Measurements from ENCODE around the gene HSPA2. TPM values are rescaled to one million over a fixed set of nuclear protein-coding genes. Genes with fewer than 3 reads are reported as not detected.

HSPA2 gene
- total RNA-seq, 2 experiments from 2014 or later = 1.5 to 1.9 TPM

DNA sequence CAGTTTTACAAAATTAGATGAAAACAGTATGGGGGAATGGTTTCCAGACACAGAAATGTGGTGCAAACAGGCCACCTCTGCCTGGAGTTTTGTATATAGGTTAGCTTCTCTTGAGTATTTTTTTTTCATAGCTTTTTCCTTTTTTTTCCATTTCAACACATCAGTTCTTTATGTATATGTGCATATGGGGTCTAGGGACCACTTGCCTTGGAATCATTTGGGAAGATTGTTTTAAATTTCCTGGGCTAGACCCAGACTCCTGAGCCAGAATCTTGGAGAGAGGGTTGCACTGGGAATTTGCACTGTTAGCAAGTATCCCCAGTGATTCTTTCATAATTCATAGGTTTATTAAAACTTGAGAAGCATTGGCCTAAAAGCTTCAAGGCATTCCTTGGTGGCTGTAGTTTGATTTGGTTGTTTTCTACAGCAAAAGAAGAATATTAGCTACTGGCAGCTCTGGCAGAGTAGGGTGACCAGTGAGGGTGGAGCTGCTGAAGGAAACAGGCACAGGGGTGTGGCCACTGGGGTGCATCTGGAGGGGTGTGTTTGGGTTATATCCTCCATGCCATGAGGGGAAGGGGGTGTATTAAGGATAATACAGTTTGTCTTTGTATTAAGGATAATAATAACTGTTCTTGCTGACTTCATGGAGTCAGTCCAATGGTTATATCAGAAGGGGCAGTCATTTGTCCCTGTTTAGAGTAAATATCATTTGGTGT lies 32.0 kb downstream of the HSPA2 start:
- ChIA-PET CTCF (interaction anchor here (0.6 kb wide), 1 partner anchor 12 kb away, joined by 3 read pairs; no protein-coding TSS in a partner anchor), POLR2A (no interaction called here)
- no peak for DNase-seq
- no peaks in the 10 kb centered on the region for H3K9me3 Mint-ChIP-seq
- Histone ChIP-seq H3K27ac (ENCODE audit: low read depth in 1 of 2, low read length in 2 of 2) (no peak overlapping the region), H3K27me3 (ENCODE audit: control insufficient read depth in 1 of 2, insufficient read depth in 2 of 2, low read length in 2 of 2) (no peaks in the 10 kb centered on the region), H3K36me3 (ENCODE audit: insufficient read depth, low read length) (no peaks in the 10 kb centered on the region), H3K4me1 (ENCODE audit: insufficient read depth, low read length) (no peaks in the 10 kb centered on the region), H3K9me3 (ENCODE audit: control insufficient read depth in 1 of 2, insufficient read depth in 1 of 2, low read length in 2 of 2) (no peaks in the 10 kb centered on the region), H3K4me3 (ENCODE audit: low read length) (no peak overlapping the region)
- no peaks in the 10 kb centered on the region for H3K36me3 Mint-ChIP-seq (ENCODE audit: low read depth)
- TF ChIP-seq, protein P1, sequence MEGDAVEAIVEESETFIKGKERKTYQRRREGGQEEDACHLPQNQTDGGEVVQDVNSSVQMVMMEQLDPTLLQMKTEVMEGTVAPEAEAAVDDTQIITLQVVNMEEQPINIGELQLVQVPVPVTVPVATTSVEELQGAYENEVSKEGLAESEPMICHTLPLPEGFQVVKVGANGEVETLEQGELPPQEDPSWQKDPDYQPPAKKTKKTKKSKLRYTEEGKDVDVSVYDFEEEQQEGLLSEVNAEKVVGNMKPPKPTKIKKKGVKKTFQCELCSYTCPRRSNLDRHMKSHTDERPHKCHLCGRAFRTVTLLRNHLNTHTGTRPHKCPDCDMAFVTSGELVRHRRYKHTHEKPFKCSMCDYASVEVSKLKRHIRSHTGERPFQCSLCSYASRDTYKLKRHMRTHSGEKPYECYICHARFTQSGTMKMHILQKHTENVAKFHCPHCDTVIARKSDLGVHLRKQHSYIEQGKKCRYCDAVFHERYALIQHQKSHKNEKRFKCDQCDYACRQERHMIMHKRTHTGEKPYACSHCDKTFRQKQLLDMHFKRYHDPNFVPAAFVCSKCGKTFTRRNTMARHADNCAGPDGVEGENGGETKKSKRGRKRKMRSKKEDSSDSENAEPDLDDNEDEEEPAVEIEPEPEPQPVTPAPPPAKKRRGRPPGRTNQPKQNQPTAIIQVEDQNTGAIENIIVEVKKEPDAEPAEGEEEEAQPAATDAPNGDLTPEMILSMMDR (IDR thresholded peaks at IDR 0.05) = no peak
- no peak for ATAC-seq (ENCODE audit: poor library complexity)
- intact Hi-C loops (cut with DNase I, micrococcal nuclease) = no loop called here
- H3K4me1 Mint-ChIP-seq (ENCODE audit: low read depth) = no peaks in the 10 kb centered on the region
- no peaks in the 10 kb centered on the region for H3K27me3 Mint-ChIP-seq
- no peak overlapping the region for H3K27ac Mint-ChIP-seq
- no peak overlapping the region for H3K4me3 Mint-ChIP-seq

DNA sequence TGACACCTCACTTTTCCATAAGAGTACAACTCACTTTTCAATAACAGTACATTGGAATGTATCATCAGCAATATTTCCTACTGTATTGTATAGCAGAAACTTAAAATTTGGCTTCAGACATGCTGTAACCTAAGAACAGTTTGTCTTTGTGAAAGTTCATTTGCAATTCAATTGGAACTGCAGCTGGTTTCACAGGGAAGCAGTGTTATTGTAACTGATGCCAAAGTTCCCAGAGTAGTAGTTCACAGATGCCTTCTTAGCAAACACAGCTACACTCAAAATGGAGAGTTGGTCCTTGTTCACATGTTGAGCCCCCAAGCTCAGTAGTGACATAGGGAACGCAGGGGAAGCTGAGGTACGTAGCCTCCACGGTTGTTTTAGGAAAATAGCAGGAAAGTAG lies 32.6 kb downstream of the HSPA2 start:
- DNase-seq = no peak
- no peaks in the 10 kb centered on the region for H3K4me1 Mint-ChIP-seq (ENCODE audit: low read depth)
- Histone ChIP-seq H3K27ac (ENCODE audit: low read depth in 1 of 2, low read length in 2 of 2) (no peak overlapping the region), H3K9me3 (ENCODE audit: control insufficient read depth in 1 of 2, insufficient read depth in 1 of 2, low read length in 2 of 2) (no peaks in the 10 kb centered on the region), H3K4me3 (ENCODE audit: low read length) (no peak overlapping the region), H3K36me3 (ENCODE audit: insufficient read depth, low read length) (no peaks in the 10 kb centered on the region), H3K27me3 (ENCODE audit: control insufficient read depth in 1 of 2, insufficient read depth in 2 of 2, low read length in 2 of 2) (no peaks in the 10 kb centered on the region), H3K4me1 (ENCODE audit: insufficient read depth, low read length) (no peaks in the 10 kb centered on the region)
- no peaks in the 10 kb centered on the region for H3K27me3 Mint-ChIP-seq
- CTCF ChIA-PET = no interaction called here
- no peaks in the 10 kb centered on the region for H3K36me3 Mint-ChIP-seq (ENCODE audit: low read depth)
- ATAC-seq (ENCODE audit: poor library complexity) = no peak
- H3K27ac Mint-ChIP-seq = no peak overlapping the region
- POLR2A ChIA-PET = no interaction called here
- no peaks in the 10 kb centered on the region for H3K9me3 Mint-ChIP-seq
- intact Hi-C loops (cut with DNase I, micrococcal nuclease) = no loop called here
- H3K4me3 Mint-ChIP-seq = no peak overlapping the region
- TF ChIP-seq, protein P1 (IDR thresholded peaks at IDR 0.05) = no peak

DNA sequence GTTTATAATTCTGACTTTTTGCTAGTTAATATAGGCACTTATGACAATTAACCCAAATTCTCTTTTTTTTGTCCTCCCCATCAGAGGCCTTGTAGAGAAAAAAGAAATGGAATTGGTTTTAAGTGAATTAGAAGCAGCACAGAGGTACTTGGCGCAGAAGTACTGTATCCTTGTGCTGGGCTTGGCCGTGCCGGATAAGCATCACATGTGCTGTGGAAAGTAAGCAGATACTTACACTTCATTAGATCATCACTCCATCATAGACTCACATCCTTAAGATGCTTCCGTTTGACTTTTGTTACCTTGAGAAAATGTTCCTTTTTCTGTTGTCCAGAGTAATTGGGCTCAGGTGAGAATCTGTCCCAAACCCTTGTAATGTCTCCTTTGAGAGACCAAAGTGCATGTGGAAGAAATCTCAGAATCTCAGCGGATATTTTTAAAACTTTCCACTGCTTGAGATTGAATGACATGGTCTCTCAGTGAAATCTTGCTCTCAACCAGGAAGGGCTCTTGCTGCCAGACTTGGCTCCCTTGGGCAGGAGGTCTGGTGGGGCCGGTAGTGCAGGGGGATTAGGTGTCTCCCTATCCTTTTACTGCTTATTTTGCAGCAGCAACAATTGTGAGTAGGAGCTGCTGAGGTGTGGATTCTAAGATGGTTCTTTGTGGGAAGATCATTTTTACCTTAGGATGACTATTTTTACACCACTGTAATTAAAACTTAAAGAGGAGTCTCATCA lies 34.0 kb downstream of the HSPA2 start:
- no peak overlapping the region for H3K4me3 Mint-ChIP-seq

More for the DNA sequence above, 34.0 kb downstream of the HSPA2 start:
- H3K36me3 ChIP-seq (ENCODE audit: insufficient read depth, low read length) = no peaks in the 10 kb centered on the region
- H3K27me3 ChIP-seq (ENCODE audit: control insufficient read depth in 1 of 2, insufficient read depth in 2 of 2, low read length in 2 of 2) = no peaks in the 10 kb centered on the region
- H3K9me3 Mint-ChIP-seq = no peaks in the 10 kb centered on the region
- no peak overlapping the region for H3K27ac Mint-ChIP-seq
- no peak for ATAC-seq (ENCODE audit: poor library complexity)
- ChIA-PET CTCF (interaction anchor here (0.6 kb wide), 1 partner anchor 365 kb away, joined by 3 read pairs; no protein-coding TSS in a partner anchor), POLR2A (no interaction called here)
- DNase-seq = no peak
- no peaks in the 10 kb centered on the region for H3K9me3 ChIP-seq (ENCODE audit: control insufficient read depth in 1 of 2, insufficient read depth in 1 of 2, low read length in 2 of 2)
- no peaks in the 10 kb centered on the region for H3K36me3 Mint-ChIP-seq (ENCODE audit: low read depth)
- TF ChIP-seq, protein P1 (IDR thresholded peaks at IDR 0.05) = no peak
- intact Hi-C loops (cut with DNase I, micrococcal nuclease) = no loop called here
- no peak overlapping the region for H3K27ac ChIP-seq (ENCODE audit: low read depth in 1 of 2, low read length in 2 of 2)
- no peaks in the 10 kb centered on the region for H3K4me1 Mint-ChIP-seq (ENCODE audit: low read depth)
- no peaks in the 10 kb centered on the region for H3K4me1 ChIP-seq (ENCODE audit: insufficient read depth, low read length)
- H3K27me3 Mint-ChIP-seq = peaks cover 6% of the 10 kb centered on the region
- no peak overlapping the region for H3K4me3 ChIP-seq (ENCODE audit: low read length)
